Body of pancreas (tissue), 4 donors: ENCODE measurements around the gene UPK3A. TPM values are rescaled to one million over a fixed set of nuclear protein-coding genes. Genes with fewer than 3 reads are reported as not detected.

Source experiments
- ATAC-seq: fragments of 150-250 bp; one replicate; pipeline ENCODE4 v1.9.1; 2016
- DNase-seq, 4 donors: peaks; one replicate each; pipeline ENCODE4 v3.0.0-alpha.2; 2019
- H3K27ac ChIP-seq, 4 donors: fragments of 200-600 bp; sonication (generic); 1 replicate in 3 of 4; 2 replicates in 1 of 4; pipeline versions ENCODE4 v1.5.1 to v1.6.1; 2016 to 2019; ENCODE audit warnings: mild to moderate bottlenecking in 1 of 4, mixed read lengths in 1 of 4, moderate library complexity in 1 of 4
- H3K27me3 ChIP-seq, 2 donors: fragments of 200-600 bp; sonication (generic); one replicate each; pipeline ENCODE4 v1.6.0; 2016; ENCODE audit warnings: mild to moderate bottlenecking in 1 of 2
- H3K36me3 ChIP-seq, 2 donors: fragments of 200-600 bp; sonication (generic); replicated peaks in 1 of 2; 2 replicates each; pipeline ENCODE4 v1.5.1; 2016; ENCODE audit warnings: low read depth in 2 of 2; ENCODE audit not compliant: insufficient read depth in 1 of 2
- H3K4me1 ChIP-seq: fragments of 200-600 bp; sonication (generic); one replicate; pipeline ENCODE4 v1.6.0; 2016
- H3K4me3 ChIP-seq, 2 donors: fragments of 200-600 bp; sonication (generic); 1 replicate in 1 of 2; 2 replicates in 1 of 2; pipeline ENCODE4 v1.5.1; 2016 to 2019
- H3K9me3 ChIP-seq, 3 donors: fragments of 200-600 bp; sonication (generic); 1 replicate in 2 of 3; 2 replicates in 1 of 3; pipeline ENCODE4 v1.5.1; 2016
- POLR2A ChIP-seq, 3 donors: fragments of 450-650 bp; IDR thresholded peaks; one replicate each; pipeline ENCODE4 v1.6.1; 2016; ENCODE audit warnings: antibody characterized with exemption in 3 of 3, mild to moderate bottlenecking in 2 of 3
- WGBS, 2 donors: methylation state at CpG; one replicate each; pipeline ENCODE4 v1.1.5; 2017; 5-methylcytosine and 5-hydroxymethylcytosine counted together
- intact Hi-C: fragments of 100-400 bp; cut with DNase I; formaldehyde crosslinking; loops from one replicate; pipeline ENCODE4 v1.15.1; 2023
- total RNA-seq, 2 donors: library from RNA; depleted of rRNA; stranded (reverse); fragments of >200 nt; gene quantifications; one replicate each; pipeline ENCODE4 v1.1.0, GENCODE V29; 2016
- TF ChIP-seq, protein P1 (sequence below), 7 experiments: fragments of 450-650 bp in 4 of 7; fragments of 200-600 bp in 3 of 7; sonication (generic) in 3 of 7; IDR thresholded peaks; one replicate each; pipeline ENCODE4 v1.5.1; 2016 to 2019; ENCODE audit warnings: antibody characterized with exemption in 7 of 7

The UPK3A gene
- total RNA-seq, 2 donors from 2014 or later, result not detected

DNA sequence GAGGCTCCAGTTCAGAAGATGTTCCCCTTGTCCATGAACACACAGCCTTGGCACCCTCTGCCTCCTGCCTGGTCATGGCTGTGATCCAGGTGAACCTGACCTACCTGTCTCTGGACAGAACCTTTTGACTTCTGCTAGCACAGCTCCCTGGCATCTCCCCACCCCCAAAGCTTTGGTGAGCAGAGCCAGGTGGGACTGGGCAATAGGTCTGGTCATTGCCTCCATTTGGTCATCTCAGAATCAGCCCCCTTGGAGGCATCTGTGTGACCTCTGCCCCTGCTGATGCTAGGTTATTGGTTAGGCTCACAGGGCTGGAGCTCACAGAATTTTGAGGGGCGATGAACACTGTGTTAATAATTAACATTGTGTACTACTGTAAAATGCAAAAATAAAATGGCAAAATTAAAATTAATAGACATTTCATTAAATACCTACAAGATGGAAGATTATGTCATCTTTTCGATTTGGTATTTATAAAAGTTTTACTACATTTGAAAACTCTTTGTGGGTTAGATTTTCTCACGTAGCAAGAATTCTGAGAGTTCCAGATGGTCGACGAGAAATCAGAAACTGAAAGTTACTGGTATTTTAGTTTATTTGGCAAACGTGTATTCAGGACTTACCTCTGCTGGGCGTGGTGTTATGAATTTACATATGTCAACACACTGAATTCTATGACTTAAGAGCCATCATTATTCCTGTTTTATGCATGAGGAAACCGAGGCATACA lies 35.8 kb upstream of the UPK3A start:
- TF ChIP-seq, protein P1, sequence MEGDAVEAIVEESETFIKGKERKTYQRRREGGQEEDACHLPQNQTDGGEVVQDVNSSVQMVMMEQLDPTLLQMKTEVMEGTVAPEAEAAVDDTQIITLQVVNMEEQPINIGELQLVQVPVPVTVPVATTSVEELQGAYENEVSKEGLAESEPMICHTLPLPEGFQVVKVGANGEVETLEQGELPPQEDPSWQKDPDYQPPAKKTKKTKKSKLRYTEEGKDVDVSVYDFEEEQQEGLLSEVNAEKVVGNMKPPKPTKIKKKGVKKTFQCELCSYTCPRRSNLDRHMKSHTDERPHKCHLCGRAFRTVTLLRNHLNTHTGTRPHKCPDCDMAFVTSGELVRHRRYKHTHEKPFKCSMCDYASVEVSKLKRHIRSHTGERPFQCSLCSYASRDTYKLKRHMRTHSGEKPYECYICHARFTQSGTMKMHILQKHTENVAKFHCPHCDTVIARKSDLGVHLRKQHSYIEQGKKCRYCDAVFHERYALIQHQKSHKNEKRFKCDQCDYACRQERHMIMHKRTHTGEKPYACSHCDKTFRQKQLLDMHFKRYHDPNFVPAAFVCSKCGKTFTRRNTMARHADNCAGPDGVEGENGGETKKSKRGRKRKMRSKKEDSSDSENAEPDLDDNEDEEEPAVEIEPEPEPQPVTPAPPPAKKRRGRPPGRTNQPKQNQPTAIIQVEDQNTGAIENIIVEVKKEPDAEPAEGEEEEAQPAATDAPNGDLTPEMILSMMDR (IDR thresholded peaks at IDR 0.05), result no peak
- no peak for TF ChIP-seq POLR2A (IDR thresholded peaks at IDR 0.05)
- Histone ChIP-seq H3K4me1 (peaks cover 31% of the 10 kb centered on the region), H3K4me3 (no peak overlapping the region), H3K27me3 (no peaks in the 10 kb centered on the region), H3K27ac (no peak overlapping the region), H3K36me3 (no peaks in the 10 kb centered on the region), H3K9me3 (no peaks in the 10 kb centered on the region)
- ATAC-seq (no peak), DNase-seq (no peak)
- intact Hi-C loops, result no loop called here
- 60 to 66% methylated on average over 8 of the region's 8 CpGs for WGBS, 2 donors

DNA sequence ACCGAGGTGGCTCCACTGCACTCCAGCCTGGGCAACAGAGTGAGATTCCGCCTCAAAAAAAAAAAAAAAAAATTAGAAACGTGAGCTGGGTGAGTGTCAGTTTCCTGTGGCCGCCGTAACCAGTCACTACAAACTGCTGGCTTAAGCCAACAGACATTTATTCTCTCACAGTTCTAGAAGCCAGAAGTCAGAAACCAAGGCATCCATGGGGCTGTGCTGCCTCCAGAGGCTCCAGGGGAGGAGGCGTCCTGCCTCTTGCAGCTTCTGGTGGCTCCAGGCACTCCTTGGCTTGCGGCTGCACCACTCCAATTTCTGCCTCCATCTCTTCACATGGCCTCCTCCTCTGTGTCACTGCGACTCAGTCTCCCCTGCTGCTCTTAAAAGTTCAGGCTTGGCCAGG lies 32.9 kb upstream of the UPK3A start:
- Histone ChIP-seq H3K4me1 (peaks cover 11% of the 10 kb centered on the region), H3K36me3 (no peaks in the 10 kb centered on the region), H3K27me3 (no peaks in the 10 kb centered on the region), H3K4me3 (no peak overlapping the region), H3K27ac (no peak overlapping the region), H3K9me3 (no peaks in the 10 kb centered on the region)
- 41 to 64% methylated on average over 5 to 8 of the region's 8 CpGs for WGBS, 2 donors
- intact Hi-C loops, result no loop called here
- TF ChIP-seq, protein P1 (IDR thresholded peaks at IDR 0.05), result no peak
- TF ChIP-seq POLR2A (IDR thresholded peaks at IDR 0.05), result no peak
- ATAC-seq (no peak), DNase-seq (no peak)

DNA sequence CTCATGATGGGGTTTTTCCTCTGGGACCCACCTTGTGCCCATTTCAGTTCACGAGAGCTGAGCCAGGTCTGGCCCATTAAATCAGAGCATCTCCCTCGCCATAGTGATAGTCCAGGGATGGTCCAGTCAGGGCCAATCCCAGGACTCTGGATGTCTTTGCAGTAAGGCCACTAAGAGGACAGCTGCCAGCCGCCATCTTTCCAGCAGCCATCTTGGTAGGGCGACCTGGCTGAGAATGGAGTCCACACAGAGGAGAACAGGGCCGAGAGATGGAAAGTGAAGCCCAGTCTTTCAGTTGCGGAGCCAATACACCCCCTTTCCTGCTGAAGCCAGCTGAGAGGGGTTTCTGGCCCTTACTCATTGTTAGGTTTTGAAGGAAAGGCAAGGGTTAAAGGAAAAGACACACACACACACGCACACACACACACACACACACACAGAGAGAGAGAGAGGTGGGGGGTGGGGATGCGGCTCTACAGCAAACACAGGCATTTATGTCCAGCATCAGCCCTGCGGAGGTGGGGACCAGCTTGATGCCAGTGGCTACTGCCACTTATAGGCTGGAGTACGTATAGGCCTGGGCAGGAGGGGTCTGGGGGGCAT lies 31.6 kb upstream of the UPK3A start:
- DNase-seq, result no peak
- H3K27ac ChIP-seq, result no peak overlapping the region
- H3K9me3 ChIP-seq, result no peaks in the 10 kb centered on the region
- no peak for ATAC-seq
- intact Hi-C loops, result no loop called here
- TF ChIP-seq POLR2A (IDR thresholded peaks at IDR 0.05), result no peak
- TF ChIP-seq, protein P1 (IDR thresholded peaks at IDR 0.05), result no peak
- no peaks in the 10 kb centered on the region for H3K4me1 ChIP-seq
- H3K4me3 ChIP-seq, result no peak overlapping the region
- no peaks in the 10 kb centered on the region for H3K27me3 ChIP-seq
- no peaks in the 10 kb centered on the region for H3K36me3 ChIP-seq
- WGBS, 2 donors, result 69 to 83% methylated on average over 8 to 10 of the region's 10 CpGs

DNA sequence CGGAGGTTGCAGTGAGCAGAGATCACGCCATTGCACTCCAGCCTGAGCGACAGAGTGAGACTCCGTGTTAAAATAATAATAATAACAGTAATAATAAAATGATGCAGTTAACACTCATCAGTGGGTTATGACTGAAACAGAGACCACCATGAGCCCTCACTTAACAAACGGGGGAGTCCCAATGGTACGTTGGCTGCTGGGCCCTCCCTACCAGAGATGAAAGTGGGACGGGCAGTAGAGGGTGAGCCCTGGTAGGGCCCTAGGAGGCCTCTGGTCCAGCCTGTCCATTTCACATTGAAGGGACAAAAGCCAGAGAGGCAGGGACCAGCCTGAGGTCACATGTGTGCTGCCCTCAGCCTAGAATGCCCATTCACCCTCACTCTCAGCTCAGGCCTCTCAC lies 30.4 kb upstream of the UPK3A start:
- no peak for DNase-seq
- no peak overlapping the region for H3K4me3 ChIP-seq
- H3K27ac ChIP-seq, result no peak overlapping the region
- H3K9me3 ChIP-seq, result no peaks in the 10 kb centered on the region
- no peaks in the 10 kb centered on the region for H3K4me1 ChIP-seq
- 74 to 81% methylated on average over 7 of the region's 7 CpGs for WGBS, 2 donors
- intact Hi-C loops, result no loop called here
- ATAC-seq, result no peak
- TF ChIP-seq, protein P1 (IDR thresholded peaks at IDR 0.05), result no peak
- no peak for TF ChIP-seq POLR2A (IDR thresholded peaks at IDR 0.05)
- no peaks in the 10 kb centered on the region for H3K36me3 ChIP-seq
- no peaks in the 10 kb centered on the region for H3K27me3 ChIP-seq
